HG03135 (cell line): Measurements from ENCODE around the gene MGAT4B.
A peak's percentile ranks its signal among the peaks of the same experiment; 100 is the strongest.

Experiments used
- ATAC-seq: cut with Tn5 transposase; IDR thresholded peaks from one replicate; pipeline ENCODE4 v1.9.1; 2021; ENCODE audit warnings: mild to moderate bottlenecking, moderate library complexity; ENCODE audit not compliant: unreplicated experiment

The MGAT4B gene

DNA sequence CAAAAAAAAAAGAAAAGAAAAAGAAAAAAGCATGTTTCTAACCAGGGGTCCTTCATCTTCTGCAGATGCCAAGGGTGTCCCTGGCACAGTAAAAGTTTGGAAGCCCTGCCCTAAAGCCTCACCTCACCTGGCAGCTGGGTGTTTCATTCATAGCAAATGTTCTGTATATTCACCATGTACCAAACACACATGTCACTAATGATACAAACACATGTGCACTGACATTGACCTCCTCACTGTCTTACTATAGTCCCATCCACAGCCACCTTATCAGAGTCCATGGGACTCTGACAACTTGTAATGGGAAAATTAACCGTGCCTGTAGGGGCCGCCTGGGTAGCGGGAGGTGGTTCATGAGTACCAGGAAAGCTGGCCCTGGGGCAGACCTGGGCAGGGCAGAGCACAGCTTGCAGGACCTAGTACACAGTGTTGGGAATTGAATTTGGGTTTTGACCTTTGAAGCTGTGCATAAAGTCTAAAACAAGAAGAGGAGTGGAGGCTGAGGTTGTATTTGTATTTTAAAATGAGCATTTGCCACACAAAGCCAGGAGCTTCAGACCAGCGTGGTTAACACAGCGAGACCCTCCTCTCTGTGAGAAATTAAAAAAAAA, 6.4 kb upstream of the MGAT4B start:
- ATAC-seq: no peak

DNA sequence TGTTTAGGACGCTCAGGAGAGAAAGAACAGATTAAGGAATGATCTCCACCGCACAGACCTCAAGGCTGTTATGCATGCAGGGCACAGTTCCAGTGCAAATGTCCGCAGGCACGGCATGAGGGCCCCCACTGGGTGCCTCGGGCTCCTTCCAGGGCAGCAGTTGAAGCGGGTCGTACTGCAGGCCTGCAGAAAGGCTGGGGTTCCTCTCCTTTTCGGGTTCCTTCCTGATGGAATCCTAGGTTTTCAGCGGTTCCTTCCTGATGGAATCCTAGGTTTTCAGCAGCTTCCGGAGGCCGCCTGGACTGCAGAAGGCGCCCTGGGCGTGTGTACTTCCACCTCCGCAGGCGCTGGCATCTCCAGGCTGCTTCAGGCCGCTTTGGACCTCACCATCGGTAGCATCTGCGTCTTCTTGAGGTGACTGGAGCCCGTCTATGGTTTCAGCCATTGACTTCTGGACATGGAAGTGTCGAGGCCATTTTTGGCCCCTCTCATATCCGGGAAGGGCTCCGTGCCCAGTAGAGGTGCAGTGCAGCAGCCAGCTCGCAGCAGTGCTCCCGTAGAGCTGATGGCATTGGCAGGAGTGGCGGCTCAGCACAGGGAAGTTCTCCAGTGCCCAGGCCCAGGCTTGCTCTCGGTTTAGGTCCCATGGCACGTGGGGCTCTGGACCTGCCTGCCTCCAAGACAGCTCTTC, 5.6 kb upstream of the MGAT4B start:
- ATAC-seq: no peak

DNA sequence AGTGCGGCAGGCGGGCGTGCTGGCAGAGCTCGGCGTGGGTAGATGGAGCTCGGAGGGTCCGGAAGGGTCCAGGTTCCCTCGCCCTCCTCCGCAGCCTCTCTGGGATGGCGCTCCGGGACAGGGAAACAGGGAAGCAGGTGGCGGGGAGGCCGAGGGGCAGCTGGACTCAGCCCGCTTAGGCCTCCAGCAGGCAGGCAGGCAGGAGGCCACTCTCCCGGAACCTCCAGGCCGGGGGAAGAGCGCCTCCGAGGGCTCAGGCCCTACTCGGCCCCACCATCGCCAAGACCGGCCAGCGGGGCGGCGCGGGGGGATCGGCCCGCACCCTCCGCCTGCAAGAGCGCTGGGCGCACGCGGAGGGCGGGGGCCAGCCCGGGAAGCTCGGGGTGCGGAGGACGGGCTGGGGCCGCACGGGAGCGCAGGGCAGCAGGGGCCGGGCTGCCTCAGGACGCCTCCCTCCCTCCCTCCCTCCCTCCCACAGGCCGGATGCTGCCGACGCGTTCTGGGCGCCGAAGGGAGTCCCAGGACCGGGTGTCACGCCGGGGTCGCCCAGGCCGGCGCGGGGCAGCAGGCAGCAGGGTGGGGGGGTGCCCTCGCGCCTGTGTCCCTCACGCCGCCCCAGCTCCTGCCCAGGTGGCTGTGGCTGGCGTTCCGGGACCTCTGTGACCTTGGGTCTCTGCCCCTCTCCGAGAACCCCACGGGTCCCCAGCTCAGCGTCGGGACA, 977 bp downstream of the MGAT4B start:
- peak; percentile 23 for ATAC-seq

DNA sequence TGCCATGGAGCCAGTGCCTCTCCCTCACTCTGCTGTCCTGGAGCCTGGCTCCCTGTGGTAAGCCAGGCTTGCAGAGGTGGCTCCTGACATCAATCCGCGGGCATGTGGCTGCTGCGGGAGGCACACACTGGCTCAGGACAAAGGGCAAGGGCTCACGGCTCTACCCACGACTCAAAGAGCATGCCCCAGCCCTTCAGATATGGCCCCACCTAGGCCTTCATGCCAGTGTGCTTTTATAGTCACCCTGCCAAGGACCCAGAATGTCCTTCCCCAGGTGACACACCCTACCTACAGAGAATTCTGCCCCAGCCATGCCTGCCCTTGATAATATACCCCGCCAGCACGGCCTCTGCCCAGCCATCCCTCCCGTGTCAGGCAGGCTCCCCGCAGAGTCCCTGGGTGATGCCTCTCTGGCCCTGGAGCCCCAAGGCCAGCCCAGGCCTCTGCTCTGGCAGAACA, 1.6 kb downstream of the MGAT4B start:
- ATAC-seq: no peak

DNA sequence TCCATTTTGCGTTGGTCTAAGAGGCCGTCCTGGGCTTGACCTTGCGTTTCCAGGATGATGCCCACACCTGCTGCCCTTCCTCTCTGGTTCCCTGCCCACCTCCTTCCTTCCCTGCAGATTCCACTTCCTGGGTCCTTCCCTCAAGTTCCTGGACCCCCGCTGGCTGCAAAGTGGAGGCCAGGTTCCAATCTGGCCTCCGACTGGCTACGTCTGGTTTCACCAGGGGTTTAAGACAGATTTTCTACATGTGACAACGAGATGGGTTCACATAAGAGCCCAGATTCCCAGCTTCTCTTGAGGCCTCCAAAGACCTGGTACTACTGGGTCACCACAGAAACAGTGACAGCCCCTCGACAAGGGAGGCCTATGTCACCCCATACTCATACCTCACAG, 2.1 kb downstream of the MGAT4B start:
- no peak for ATAC-seq

DNA sequence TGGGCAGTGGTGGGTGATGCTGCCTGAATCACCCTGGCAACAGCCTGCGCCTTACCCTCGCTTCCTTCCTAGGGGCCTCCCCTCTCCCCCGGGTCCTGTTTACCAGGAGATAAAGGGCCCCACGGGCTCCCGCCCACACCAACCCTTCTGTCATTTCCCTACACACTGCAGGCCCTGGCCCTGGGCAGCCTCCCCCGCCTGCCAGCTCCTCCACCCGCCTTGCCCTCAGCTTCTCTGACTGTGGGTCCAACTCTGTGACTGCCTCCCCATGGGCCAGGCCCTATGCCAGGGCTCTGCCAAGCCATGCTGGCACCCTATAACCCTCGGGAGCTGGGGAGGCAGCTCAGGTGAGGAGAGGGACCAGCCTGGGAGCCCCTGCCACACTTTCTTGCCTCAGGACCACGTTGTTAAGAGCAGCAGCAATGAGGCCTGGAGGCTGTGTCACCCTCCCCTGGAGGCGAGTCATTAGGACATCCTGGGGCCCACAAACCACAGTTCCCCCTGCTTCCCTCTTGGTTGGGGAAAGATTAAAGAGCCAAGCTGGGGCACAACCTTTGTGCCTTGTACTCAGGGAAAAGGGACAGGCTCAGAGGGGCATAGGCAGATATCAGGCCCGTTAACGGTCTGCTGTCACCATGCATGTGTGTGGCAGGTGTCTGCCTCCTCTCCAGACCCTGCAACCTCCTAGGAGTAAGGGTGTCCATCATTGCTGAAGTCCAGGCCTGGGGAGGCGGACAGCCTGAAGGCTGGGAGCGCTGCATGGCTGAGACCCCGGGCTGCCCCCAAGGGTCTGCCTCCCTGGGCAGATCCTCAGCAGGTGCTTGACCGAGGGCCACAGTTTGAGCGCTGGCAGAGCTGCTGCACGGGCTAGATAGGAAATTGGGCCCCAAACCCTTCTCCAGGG, 2.8 kb downstream of the MGAT4B start:
- no peak for ATAC-seq

DNA sequence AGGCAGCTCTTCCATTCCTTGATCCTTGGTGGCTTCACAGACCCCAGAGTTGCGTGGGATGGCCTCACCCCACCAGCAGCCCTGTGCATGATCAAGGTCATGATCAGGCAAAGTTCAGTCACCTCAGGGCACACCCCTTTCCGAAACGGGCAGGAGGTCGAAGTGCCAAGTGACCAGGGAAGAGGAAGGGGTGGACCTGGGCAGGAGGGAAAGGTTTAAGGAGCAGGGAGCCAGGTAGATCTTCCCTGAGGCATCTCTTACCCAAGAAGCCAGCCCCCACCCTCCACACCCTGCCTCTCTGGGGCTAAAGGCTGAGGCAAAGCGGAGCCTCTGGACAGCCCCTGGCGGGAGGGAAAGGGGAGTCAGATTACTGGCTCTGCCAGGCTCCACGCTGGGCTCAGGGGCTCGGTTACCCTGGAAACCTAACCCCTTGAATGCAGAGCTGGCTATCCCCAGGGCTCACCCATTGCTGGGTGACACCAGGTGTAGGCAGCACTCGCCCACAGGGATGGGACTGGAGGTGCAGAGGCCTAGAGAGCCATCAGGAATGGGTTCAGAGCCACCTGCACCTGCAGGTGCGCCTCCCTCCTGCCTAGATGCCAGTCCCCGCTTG, 3.6 kb downstream of the MGAT4B start:
- no peak for ATAC-seq

DNA sequence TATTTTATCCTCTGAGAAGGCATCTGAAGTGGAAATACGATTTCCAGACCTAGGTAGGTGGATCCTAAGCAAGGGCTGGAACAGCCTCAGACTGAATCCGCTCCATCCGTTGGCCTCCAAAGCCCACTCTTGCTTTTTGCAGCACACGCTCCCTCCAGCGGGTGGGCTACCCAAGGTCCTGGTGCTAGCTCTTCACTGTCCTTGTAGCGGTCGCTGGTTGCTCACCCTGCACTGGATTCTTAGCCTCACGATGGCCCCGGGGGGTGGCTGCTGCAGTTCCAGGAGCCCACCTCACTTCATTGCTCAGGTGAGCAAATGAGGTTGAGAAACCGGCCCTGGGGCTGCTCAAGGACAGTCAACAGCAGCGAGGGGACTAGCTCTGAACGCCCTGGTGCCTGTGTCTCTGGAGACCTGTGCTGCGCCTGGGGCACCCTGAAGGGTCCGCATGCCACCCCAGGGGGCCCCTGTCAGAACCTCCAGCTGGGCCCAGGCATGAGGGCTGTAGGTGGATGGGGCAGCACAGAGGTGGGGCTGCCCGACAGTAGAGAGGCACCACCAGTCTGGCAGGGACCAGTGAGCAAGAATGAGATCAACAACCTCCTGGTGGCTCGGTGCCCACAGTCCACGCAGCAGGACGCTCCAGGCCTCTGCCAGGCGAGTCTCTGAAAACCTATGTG, 4.3 kb downstream of the MGAT4B start:
- ATAC-seq: no peak

DNA sequence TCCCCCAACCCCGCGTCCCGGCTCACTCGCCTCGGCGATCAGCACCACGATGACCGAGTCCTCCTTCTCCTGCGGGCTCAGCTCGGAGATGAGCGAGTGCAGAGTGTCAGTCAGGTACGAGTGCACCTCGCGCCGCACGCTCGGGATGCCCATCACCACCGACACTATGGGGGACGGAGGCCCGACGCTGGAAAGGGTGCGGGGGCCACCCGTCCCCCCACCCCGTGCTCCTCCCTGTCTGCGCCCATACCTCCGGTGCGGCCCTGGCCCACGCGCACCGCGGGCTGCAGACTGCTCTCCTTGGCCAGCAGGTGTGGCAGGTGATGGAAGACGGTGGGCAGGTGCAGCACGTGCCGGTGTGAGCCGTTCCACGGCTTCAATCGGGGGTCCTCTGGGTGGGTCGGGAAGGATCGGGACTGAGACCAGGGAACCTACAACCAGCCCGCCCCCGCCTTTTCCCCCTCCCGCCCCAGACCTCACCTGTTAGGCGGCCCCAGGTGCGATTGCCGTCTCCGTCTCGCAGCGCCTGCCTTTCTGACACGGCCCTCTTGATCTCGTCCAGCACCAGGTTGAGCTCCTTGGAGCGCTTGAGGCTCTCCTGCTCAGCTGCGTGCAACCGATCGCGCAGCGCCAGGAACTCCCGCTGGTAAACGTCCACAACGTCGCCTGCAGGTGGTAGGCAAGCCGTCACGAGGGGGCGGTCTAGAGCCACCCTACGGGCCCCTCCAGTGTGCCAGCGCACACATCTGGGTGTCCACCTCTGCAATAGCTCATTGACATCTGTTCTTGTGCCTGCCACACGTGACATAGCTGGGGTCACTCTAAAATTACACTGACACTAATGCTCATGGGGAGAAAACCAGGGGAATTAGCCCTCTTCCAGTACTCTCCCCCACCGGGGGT, 5.1 kb downstream of the MGAT4B start:
- ATAC-seq: no peak

DNA sequence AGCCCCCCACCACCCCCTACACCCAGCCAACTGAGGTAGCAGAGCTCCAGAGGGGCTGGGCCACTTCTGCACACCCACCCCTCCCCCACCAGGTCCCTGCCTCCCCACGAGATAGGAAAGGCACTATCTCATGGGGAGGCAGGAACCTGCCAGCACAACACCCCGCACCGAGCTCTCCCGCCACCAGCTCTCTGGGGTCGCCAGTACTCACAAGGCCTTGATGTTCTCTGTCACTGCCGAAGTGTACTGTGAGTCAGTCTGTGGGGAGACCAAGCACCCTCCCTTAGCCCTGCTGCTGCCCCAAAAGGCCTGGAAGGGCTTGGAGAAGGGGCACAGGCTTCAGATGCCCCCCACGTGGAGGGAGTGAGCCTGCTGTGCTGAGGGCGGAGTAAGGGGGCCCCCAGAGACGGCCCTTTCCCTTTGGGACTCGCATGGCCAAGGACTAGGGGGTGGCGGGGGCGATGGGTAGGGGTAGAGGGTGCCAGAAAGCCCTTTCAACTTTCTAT, 5.9 kb downstream of the MGAT4B start:
- ATAC-seq: no peak

DNA sequence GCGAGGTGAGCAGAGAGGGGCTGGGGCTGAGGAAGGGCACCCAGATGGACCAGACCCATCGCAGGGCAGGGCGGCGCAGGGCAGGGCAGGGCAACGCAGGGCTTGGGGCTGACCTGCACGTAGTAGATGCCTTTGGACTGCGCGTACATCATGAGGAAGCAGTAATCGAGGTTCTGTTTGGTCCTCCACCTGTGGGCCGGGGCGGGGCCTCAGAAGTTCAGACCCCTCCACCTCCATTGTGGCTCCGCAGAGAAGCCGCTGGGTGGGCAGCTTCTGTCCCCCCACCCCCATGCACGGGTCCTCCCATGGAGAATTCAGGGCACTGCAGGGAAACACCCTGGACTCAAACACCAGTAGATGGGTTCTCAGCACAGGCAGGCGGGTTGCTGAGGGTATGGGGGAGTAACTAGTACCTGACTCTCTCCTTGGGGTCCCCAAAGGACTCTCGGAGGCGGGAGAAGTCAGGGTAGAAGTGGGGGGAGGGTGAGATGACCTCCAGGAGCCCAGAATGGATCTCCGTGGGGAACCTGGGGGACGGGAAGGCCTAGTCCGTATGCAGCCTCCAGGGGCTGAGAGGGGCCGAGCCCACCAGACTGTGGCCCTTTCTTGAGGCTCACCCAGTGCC, 6.5 kb downstream of the MGAT4B start:
- no peak for ATAC-seq

DNA sequence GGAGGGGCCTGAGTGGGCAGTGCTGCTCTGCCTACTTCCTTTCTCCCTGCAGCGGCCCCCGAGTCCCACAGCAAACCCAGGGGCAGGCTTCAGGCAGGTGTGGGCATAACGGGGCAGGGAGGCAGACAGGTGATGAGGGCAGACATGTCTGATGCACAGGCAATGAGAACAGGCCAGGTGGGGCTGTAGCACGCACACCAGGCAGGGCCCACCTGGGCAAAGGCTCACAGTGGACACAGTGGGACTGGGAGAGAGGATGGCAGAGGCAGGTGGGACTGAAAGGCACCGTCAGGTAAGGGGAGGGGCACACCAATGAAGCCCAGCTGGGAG, 7.1 kb downstream of the MGAT4B start:
- ATAC-seq: no peak

DNA sequence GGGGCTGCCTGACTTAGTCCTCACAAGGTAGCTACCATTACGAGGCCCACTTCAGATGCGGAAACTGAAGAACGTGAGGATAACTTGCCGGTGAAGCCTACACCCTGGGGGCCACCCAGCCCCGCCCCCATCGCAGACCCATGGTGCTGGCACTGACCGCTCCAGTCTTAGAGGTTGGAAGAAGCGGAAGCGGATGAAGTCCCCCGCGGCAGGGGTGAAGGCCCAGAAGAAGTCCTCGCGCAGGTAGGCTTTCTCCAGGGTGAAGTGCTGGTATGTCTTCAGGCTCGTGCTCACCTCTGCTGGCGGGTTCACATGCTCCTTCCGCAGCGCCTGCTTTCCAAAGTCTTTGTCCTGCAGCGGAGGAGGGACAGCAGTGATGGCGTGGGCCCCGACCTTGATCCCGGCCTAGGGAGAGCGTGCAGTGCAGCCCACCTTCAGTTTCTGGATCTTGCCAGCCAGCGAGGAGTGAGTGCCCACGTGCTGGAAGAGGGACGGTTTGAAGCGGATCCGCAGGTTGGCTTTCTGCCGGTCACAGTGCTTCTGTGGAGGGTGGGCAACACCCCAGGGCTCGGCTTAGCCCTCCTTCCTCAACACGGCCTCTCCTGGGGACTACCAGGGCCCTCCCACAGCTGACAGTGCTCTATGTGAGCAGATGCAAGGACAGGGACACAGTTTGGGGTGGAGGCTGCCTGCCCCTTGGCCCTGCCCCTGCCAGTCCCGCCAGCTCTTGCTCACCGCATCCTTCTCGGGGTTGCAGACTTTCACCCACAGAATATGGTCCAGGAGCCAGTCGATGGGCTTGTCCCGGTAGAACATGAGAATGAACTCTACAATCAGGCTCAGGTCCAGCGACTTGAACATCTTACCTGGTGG, 7.7 kb downstream of the MGAT4B start:
- ATAC-seq: no peak

DNA sequence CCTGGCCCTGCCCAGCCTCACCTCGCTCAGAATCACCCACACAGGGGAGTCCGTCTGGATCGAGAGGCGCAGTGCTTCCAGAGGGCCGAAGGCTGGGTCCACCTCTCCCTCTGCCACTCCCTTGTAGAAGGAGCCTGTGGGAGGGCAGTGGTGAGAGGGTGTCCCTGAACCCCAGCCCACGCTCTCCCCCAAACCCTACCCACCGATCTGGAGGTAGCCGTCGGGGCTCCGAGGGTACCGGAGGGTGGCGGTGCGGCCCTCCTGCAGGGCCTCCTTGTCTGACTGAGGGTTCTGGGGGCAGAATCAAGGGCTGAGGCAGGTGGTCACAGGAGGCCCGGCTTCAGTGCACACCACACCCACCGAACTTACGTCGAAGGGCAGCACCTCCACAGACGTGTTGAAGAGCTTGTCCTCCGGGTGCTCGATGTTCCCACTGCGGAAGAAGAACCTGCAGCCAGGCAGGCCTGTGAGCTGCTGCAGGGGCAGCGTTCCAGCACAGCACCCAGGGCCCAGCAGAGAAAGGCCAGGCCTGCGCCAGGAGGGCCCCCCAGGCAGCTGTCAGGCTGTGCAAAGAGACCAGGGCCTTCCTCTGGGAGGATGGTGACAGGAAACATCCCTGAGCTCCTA, 8.4 kb downstream of the MGAT4B start:
- no peak for ATAC-seq

DNA sequence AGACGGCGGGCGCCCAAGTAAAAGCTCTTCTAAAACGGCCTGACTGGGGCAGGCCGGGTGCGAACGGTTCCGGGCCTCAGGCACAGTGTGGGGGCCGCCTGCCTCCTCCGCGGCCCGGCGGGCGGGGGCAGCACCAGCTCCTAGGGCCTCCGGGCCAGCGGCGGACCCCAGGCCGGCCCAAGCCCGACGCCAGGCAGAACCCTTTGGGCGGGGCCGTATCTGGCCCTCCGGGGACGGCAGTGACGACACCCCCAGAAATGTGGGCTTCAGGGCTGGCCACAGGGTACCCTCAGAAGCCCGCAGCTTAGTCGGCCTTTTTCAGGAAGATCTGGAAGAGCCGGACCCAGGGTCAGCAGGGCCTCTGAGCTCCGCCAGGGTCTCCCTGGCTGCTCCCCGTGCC, 8.9 kb downstream of the MGAT4B start:
- no peak for ATAC-seq

DNA sequence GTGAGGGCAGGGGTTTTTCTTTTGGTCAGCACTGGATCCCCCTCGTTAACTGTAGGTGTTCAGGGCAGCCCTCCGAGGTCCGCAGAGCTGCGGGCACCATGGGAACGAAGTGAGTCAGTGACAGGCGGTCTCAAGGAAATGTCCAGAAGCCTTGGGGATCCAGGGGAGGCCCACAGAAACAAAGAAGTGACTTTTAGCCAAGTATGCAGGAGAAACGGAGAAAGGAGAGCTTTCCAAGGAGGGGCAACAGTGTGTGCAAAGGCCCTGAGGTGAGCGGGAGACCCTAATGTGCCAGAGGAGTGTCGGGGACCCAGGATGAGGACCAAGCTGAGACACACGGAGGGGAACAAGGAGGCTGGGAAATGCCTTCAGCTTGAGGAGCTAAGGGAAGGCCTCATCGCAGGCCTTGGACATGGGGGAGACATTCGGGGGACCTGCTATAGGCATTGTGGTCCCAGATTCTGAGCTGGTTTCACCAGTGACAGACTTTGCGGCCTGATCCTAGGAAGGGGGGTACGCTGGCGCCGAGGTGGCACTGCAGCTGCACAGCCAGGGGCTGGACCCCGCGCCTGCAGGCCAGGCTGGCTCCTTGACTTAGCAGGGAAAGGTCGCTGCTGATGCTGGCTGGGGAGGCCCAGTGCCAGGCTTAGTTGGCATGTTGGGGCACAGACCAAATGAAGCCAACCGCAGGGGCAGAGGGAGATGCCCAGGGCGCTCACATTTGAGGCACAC, 9.6 kb downstream of the MGAT4B start:
- ATAC-seq: no peak
